Measurements from ENCODE around the gene IL15.

DNA sequence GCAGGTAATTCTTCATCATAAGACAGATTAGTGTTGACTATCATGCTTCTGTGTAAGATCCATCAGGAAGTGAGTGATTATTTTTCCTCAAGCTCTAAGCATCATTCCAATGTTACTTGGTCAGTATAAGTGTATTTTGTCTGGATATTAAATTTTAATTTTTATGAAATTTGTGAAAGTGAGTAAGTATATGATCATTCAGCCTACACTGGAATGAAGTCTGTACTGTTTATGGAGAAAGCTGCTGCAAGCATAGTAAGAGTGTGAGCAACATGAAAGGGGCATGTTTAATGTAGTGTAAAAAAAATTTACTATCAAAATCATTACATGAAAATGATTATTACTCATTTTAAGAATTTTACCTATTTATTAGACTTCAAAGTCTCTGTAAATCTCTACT is 84.8 kb downstream of the IL15 start:
- TF ChIP-seq SIN3A (conservative IDR thresholded peaks at IDR 0.05 in 1 of 2, IDR thresholded peaks at IDR 0.05 in 1 of 2; ENCODE audit: low read depth in 1 of 2, low read length in 2 of 2) (no peak), TCF12 (IDR thresholded peaks at IDR 0.05; ENCODE audit: low read depth, low read length) (no peak), GTF2F1 (IDR thresholded peaks at IDR 0.05; ENCODE audit: borderline replicate concordance, low read depth, low read length) (no peak), PHF8 (conservative IDR thresholded peaks at IDR 0.05; ENCODE audit: low read depth, low read length) (no peak), EZH2 (IDR thresholded peaks at IDR 0.05; ENCODE audit: low read depth, low read length, severe bottlenecking) (no peak)

All from H1 (cell line).